SH-SY5Y (cell line): Measurements from ENCODE around the gene SLC24A5.

ENCODE experiments used
- GATA2 ChIP-seq: IDR thresholded peaks from 2 replicates; pipeline ENCODE4 v1.6.1; 2011; ENCODE audit warnings: mild to moderate bottlenecking, low read depth, low read length
- GATA3 ChIP-seq: IDR thresholded peaks from 2 replicates; pipeline ENCODE4 v1.6.1; 2011; ENCODE audit warnings: low read depth, mild to moderate bottlenecking, low read length, moderate library complexity

DNA sequence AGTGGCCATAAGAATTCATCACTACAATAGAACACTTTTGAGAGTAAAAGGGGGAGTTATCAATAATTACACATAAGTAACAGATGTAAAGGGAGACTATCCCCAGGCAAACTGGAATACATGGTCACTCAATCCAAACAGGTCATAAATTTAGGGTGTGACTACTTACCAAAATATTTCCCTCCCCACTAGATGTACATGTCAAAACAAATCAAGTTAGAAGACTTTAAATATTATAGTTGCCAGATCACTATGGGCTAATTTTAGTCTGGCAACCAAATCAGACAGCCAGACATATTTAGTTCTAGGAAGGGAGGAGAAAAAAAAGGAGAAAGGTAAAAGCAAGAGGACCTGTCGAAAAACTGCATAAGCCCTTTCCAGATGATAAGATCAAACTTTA lies 23.1 kb downstream of the SLC24A5 start:
- TF ChIP-seq GATA2 = no peak
- no peak for TF ChIP-seq GATA3
